ENCODE results near the gene NPLOC4. TPM values are rescaled to one million over a fixed set of nuclear protein-coding genes. Genes with fewer than 3 reads are reported as not detected.

Gene NPLOC4
- polyA plus RNA-seq, 1 of the 3 experiments (the other 2 are of a cell fraction) = 88.6 TPM

DNA sequence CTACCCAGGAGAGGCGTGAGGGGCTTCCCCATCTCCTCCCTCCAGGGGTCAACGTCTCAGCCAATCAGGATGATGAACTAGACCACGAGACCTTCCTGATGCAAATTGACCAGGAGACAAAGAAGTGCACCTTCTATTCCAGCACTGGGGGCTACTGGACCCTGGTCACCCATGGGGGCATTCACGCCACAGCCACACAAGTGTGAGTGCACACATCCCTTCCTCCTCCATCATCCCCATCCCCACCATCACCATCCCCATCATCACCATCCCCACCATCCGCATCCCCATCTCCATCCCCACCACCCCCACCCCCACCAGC, 101.9 kb downstream of the NPLOC4 start:
- 70% methylated on average over 5 of the region's 5 CpGs for WGBS (ENCODE audit: low lambda C conversion rate)
- CTCF ChIA-PET = interaction anchor here (1.4 to 2.7 kb wide), 2 partner anchors 66 to 282 kb away, joined by 3 to 7 read pairs; no protein-coding TSS in a partner anchor

DNA sequence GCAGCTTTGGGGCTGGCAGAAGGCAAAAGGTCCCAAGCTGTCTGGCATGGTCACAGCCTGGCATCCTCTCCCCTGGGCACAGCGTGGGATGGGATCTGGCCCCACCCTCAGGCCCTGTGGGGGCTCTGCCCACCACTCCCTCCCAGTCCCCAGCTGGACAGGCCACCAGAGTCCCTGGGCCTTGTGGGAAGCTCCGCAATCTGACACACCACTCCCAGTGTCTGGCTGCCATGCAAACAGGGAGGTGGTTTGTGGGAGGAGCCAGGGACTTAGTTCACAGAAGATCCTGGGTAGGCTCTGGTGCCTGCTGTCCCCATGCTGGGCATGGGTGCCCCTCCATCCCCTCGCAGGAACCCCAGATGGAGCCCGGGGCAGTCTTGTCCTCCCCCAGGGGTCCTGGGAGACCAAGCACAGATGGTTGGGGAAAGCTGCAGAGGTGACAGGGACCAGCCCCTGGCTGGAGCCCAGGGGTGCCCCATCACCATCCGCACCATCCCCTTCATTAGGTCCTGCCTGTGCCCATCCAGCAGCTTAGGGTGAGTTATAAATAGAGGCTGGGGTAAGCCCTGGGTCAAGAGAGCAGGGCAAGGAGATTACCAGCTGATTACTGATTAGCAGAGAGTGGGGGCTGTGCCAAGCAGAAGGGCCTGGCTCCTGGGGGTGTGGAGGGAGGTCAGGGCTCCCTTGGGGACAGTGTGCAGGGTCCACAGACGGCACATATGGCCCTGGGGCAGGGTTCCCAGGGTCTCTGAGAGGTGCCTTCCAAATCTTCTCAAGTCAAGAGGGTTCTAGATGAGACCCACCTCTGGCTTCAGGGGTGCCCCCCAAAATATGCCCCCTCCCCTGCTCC, 102.5 kb downstream of the NPLOC4 start:
- no peaks in the 10 kb centered on the region for H3K9me2 ChIP-seq
- POLR2A ChIA-PET = interaction anchor here (0.7 to 1.0 kb wide), 3 partner anchors 16 to 34 kb away, joined by 3 to 5 read pairs (median 4); no protein-coding TSS in a partner anchor

More for the DNA sequence above, 101.9 kb downstream of the NPLOC4 start:
- Histone ChIP-seq H3K9ac (no peak overlapping the region), H3K9me3 (no peaks in the 10 kb centered on the region), H3K9me2 (no peaks in the 10 kb centered on the region), H4K20me1 (ENCODE audit: insufficient read depth) (peaks cover 9% of the 10 kb centered on the region; the same call in 1 of the 2 replicates), H3K4me1 (ENCODE audit: control insufficient read depth in 1 of 2, insufficient read depth in 2 of 2, low read depth in 1 of 2, low read length in 1 of 2) (peaks cover 0 to 35% of the 10 kb centered on the region in 2 experiments; a peak in 1 of 4 replicates), H2AFZ (ENCODE audit: low read depth) (no peak overlapping the region), H3K4me2 (no peak overlapping the region), H3K4me3 (ENCODE audit: low read depth in 2 of 2, low read length in 1 of 2) (no peak overlapping the region), H3K36me3 (replicated peaks in 1 of 2; ENCODE audit: control insufficient read depth in 1 of 2, insufficient read depth in 2 of 2, low read length in 1 of 2) (peaks cover 0 to 8% of the 10 kb centered on the region in 2 experiments), H3K27ac (ENCODE audit: low read depth in 2 of 2, low read length in 1 of 2) (no peak overlapping the region), H3K79me2 (ENCODE audit: insufficient read depth) (no peaks in the 10 kb centered on the region), H3K27me3 (ENCODE audit: insufficient read depth) (no peaks in the 10 kb centered on the region), H3F3A (replicated peaks; ENCODE audit: insufficient read depth) (peaks cover 12% of the 10 kb centered on the region)
- POLR2A ChIA-PET = no interaction called here
- no peak for DNase-seq
- no peak for TF ChIP-seq NRF1 (IDR thresholded peaks at IDR 0.05; ENCODE audit: low read depth, low read length)
- no peak for TF ChIP-seq YY1 (IDR thresholded peaks at IDR 0.05; ENCODE audit: low read depth)
- TF ChIP-seq, protein P1, sequence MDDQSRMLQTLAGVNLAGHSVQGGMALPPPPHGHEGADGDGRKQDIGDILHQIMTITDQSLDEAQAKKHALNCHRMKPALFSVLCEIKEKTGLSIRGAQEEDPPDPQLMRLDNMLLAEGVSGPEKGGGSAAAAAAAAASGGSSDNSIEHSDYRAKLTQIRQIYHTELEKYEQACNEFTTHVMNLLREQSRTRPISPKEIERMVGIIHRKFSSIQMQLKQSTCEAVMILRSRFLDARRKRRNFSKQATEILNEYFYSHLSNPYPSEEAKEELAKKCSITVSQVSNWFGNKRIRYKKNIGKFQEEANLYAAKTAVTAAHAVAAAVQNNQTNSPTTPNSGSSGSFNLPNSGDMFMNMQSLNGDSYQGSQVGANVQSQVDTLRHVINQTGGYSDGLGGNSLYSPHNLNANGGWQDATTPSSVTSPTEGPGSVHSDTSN (IDR thresholded peaks at IDR 0.05) = peak; percentile 14; the same call in 1 of the 2 replicates

More for the DNA sequence above, 102.5 kb downstream of the NPLOC4 start:
- no peak overlapping the region for H3K27ac ChIP-seq (ENCODE audit: low read depth in 2 of 2, low read length in 1 of 2)
- DNase-seq = peak; percentile 80
- TF ChIP-seq ELF1 (IDR thresholded peaks at IDR 0.05) (peak; percentile 29; the same call in 1 of the 2 replicates), MXI1 (IDR thresholded peaks at IDR 0.05; ENCODE audit: low read depth, low read length) (0 out of 2 replicates have a peak, but pooled peaks have one; percentile 27), EP300 (IDR thresholded peaks at IDR 0.05; ENCODE audit: borderline replicate concordance in 1 of 2, low read depth in 1 of 2, low read length in 1 of 2) (no peak)
- TF ChIP-seq, protein P2, sequence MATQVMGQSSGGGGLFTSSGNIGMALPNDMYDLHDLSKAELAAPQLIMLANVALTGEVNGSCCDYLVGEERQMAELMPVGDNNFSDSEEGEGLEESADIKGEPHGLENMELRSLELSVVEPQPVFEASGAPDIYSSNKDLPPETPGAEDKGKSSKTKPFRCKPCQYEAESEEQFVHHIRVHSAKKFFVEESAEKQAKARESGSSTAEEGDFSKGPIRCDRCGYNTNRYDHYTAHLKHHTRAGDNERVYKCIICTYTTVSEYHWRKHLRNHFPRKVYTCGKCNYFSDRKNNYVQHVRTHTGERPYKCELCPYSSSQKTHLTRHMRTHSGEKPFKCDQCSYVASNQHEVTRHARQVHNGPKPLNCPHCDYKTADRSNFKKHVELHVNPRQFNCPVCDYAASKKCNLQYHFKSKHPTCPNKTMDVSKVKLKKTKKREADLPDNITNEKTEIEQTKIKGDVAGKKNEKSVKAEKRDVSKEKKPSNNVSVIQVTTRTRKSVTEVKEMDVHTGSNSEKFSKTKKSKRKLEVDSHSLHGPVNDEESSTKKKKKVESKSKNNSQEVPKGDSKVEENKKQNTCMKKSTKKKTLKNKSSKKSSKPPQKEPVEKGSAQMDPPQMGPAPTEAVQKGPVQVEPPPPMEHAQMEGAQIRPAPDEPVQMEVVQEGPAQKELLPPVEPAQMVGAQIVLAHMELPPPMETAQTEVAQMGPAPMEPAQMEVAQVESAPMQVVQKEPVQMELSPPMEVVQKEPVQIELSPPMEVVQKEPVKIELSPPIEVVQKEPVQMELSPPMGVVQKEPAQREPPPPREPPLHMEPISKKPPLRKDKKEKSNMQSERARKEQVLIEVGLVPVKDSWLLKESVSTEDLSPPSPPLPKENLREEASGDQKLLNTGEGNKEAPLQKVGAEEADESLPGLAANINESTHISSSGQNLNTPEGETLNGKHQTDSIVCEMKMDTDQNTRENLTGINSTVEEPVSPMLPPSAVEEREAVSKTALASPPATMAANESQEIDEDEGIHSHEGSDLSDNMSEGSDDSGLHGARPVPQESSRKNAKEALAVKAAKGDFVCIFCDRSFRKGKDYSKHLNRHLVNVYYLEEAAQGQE (IDR thresholded peaks at IDR 0.05; ENCODE audit: low read depth, low read length) = no peak
- TF ChIP-seq, protein P1 (IDR thresholded peaks at IDR 0.05) = peak; percentile 33
- no peaks in the 10 kb centered on the region for H3K27me3 ChIP-seq (ENCODE audit: insufficient read depth)
- no peaks in the 10 kb centered on the region for H3K9me3 ChIP-seq
- H2AFZ ChIP-seq (ENCODE audit: low read depth) = no peak overlapping the region
- H4K20me1 ChIP-seq (ENCODE audit: insufficient read depth) = peaks cover 9% of the 10 kb centered on the region; the same call in 1 of the 2 replicates
- peaks cover 0 to 4% of the 10 kb centered on the region in 2 experiments for H3K36me3 ChIP-seq (replicated peaks in 1 of 2; ENCODE audit: control insufficient read depth in 1 of 2, insufficient read depth in 2 of 2, low read length in 1 of 2)
- CTCF ChIA-PET = interaction anchor here (0.5 to 2.7 kb wide), 6 partner anchors 23 to 281 kb away, joined by 3 to 7 read pairs (median 4); no protein-coding TSS in a partner anchor
- H3K4me3 ChIP-seq (ENCODE audit: low read depth in 2 of 2, low read length in 1 of 2) = no peak overlapping the region
- H3F3A ChIP-seq (replicated peaks; ENCODE audit: insufficient read depth) = peaks cover 12% of the 10 kb centered on the region
- H3K4me2 ChIP-seq = no peak overlapping the region
- H3K4me1 ChIP-seq (ENCODE audit: control insufficient read depth in 1 of 2, insufficient read depth in 2 of 2, low read depth in 1 of 2, low read length in 1 of 2) = peaks cover 0 to 35% of the 10 kb centered on the region in 2 experiments; a peak in 1 of 4 replicates
- no peak overlapping the region for H3K9ac ChIP-seq
- 41% methylated on average over 5 of the region's 6 CpGs for WGBS (ENCODE audit: low lambda C conversion rate)
- H3K79me2 ChIP-seq (ENCODE audit: insufficient read depth) = no peaks in the 10 kb centered on the region

All from SK-N-SH (cell line).